HepG2 (cell line): Measurements from ENCODE around the gene ORC4. TPM values are rescaled to one million over a fixed set of nuclear protein-coding genes. Genes with fewer than 3 reads are reported as not detected.
A peak's percentile ranks its signal among the peaks of the same experiment; 100 is the strongest.

Experiments
- ATAC-seq: fragments of 200-7000 bp; cut with Tn5 transposase; 3 replicates; pipeline ENCODE4 v1.9.1; 2020; ENCODE audit warnings: mild to moderate bottlenecking, moderate library complexity
- BruUV-seq: library from RNA; stranded (reverse); fragments of 400-500 nt; replicated peaks from 2 replicates; lab custom pipeline; 2021; lab: Mats Ljungman, UMichigan
- CTCF ChIA-PET: fragments of 300-600 bp; formaldehyde crosslinking; extraction: SDS; loops from one replicate; lab custom pipeline; 2021; ENCODE audit warnings: low total read pairs, inconsistent platforms, low intra/inter-chr PET ratio; lab: Yijun Ruan, JAX
- POLR2A ChIA-PET: fragments of 350-600 bp; sonication (Branson Sonifier 250); formaldehyde crosslinking; loops from one replicate; lab custom pipeline; 2020; ENCODE audit warnings: antibody characterized with exemption, inconsistent platforms; lab: Yijun Ruan, JAX
- DNase-seq: peaks from one replicate; pipeline ENCODE4 v3.0.0-alpha.2; 2015; ENCODE audit warnings: low spot score
- FAIRE-seq: peaks from 3 replicates; lab custom pipeline; 2011; peaks lifted over from hg19 to GRCh38; lab: Jason Lieb, UNC
- H2AFZ ChIP-seq: one replicate; pipeline ENCODE4 v1.6.1; 2011; ENCODE audit warnings: low read length, inconsistent platforms
- H3K27ac ChIP-seq: fragments of 300-600 bp; 3 replicates; pipeline ENCODE4 v1.8.0; 2011; ENCODE audit warnings: mixed run types, mild to moderate bottlenecking, mixed read lengths, low read length, inconsistent platforms; ENCODE audit not compliant: insufficient read depth; ENCODE audit errors: extremely low read length
- H3K27me3 ChIP-seq, 2 experiments: fragments of 200-600 bp in 1 of 2; 2 replicates in 1 of 2; 3 replicates in 1 of 2; pipeline versions ENCODE4 v1.6.0 to v1.8.0; 2011; ENCODE audit warnings: low read length in 2 of 2, mild to moderate bottlenecking in 2 of 2, moderate library complexity in 2 of 2, inconsistent platforms in 1 of 2; ENCODE audit not compliant: insufficient read depth in 2 of 2, control insufficient read depth in 1 of 2
- H3K36me3 ChIP-seq, 2 experiments: fragments of 200-600 bp in 1 of 2; replicated peaks in 1 of 2; 2 replicates in 1 of 2; 3 replicates in 1 of 2; pipeline versions ENCODE4 v1.5.1 to v1.8.0; 2011; ENCODE audit warnings: low read length in 2 of 2, inconsistent platforms in 1 of 2; ENCODE audit not compliant: insufficient read depth in 2 of 2, control insufficient read depth in 1 of 2
- H3K4me1 ChIP-seq: 2 replicates; pipeline ENCODE4 v1.5.1; 2012; ENCODE audit warnings: low read length, inconsistent platforms; ENCODE audit not compliant: insufficient read depth
- H3K4me2 ChIP-seq: 2 replicates; pipeline ENCODE4 v1.6.0; 2011; ENCODE audit warnings: low read depth, low read length, inconsistent platforms
- H3K4me3 ChIP-seq, 3 experiments: fragments of 200-600 bp in 1 of 3; sonication (generic), shearing (Covaris generic) in 1 of 3; replicated peaks in 1 of 3; 2 replicates each; pipeline ENCODE4 v1.5.1; 2011 to 2016; ENCODE audit warnings: low read length in 3 of 3, inconsistent platforms in 2 of 3, low read depth in 2 of 3, mild to moderate bottlenecking in 2 of 3, control low read depth in 1 of 3, mixed read lengths in 1 of 3; ENCODE audit not compliant: insufficient read depth in 1 of 3
- H3K79me2 ChIP-seq: one replicate; pipeline ENCODE4 v1.6.1; 2011; ENCODE audit warnings: low read length, inconsistent platforms; ENCODE audit not compliant: insufficient read depth
- H3K9ac ChIP-seq: 2 replicates; pipeline ENCODE4 v1.6.0; 2011; ENCODE audit warnings: mild to moderate bottlenecking, low read depth, low read length, inconsistent platforms; ENCODE audit not compliant: insufficient read depth
- H3K9me3 ChIP-seq: 2 replicates; pipeline ENCODE4 v1.5.1; 2012; ENCODE audit warnings: mild to moderate bottlenecking, low read length
- H4K20me1 ChIP-seq: 2 replicates; pipeline ENCODE4 v1.6.0; 2011; ENCODE audit warnings: inconsistent platforms, mild to moderate bottlenecking, low read length, moderate library complexity; ENCODE audit not compliant: insufficient read depth
- ADNP ChIP-seq: sonication (generic); formaldehyde crosslinking; IDR thresholded peaks from 2 replicates; pipeline ENCODE4 v1.4.0; 2020; ENCODE audit warnings: missing genetic modification reagents
- CBX5 ChIP-seq: sonication (generic); formaldehyde crosslinking; IDR thresholded peaks from 2 replicates; pipeline ENCODE4 v1.4.0; 2020; ENCODE audit warnings: missing genetic modification reagents, borderline replicate concordance
- HDAC1 ChIP-seq: sonication (generic); formaldehyde crosslinking; IDR thresholded peaks from 2 replicates; pipeline ENCODE4 v1.5.1; 2020; ENCODE audit warnings: mild to moderate bottlenecking, missing genetic modification reagents
- HHEX ChIP-seq: IDR thresholded peaks from 2 replicates; pipeline ENCODE4 v1.6.1; 2016; ENCODE audit warnings: control low read depth
- ISL2 ChIP-seq: sonication (generic); formaldehyde crosslinking; IDR thresholded peaks from 2 replicates; pipeline ENCODE4 v1.5.0; 2020; ENCODE audit warnings: missing genetic modification reagents
- MIER3 ChIP-seq: IDR thresholded peaks from 2 replicates; pipeline ENCODE4 v1.6.1; 2016; ENCODE audit warnings: missing compliant biosample characterization, borderline replicate concordance
- NCOA5 ChIP-seq: sonication (generic); formaldehyde crosslinking; IDR thresholded peaks from 2 replicates; pipeline ENCODE4 v1.4.0; 2020; ENCODE audit warnings: missing genetic modification reagents
- RFX5 ChIP-seq: IDR thresholded peaks from 2 replicates; pipeline ENCODE4 v1.6.1; 2011; ENCODE audit warnings: low read depth, low read length, improper control_type of control experiment
- SRY ChIP-seq: sonication (generic); formaldehyde crosslinking; IDR thresholded peaks from 2 replicates; pipeline ENCODE4 v1.8.0; 2022; ENCODE audit warnings: mild to moderate bottlenecking, missing genetic modification reagents
- TAF15 ChIP-seq: fragments of 200-400 bp; formaldehyde crosslinking; IDR thresholded peaks from one replicate; pipeline ENCODE4 v1.6.1; 2018; ENCODE audit warnings: mild to moderate bottlenecking, low read depth, low read length; ENCODE audit not compliant: poor library complexity, severe bottlenecking
- ZFAT ChIP-seq: sonication (generic); formaldehyde crosslinking; conservative IDR thresholded peaks from 2 replicates; pipeline ENCODE4 v1.8.1; 2023; ENCODE audit warnings: missing genetic modification reagents, inconsistent platforms
- ZNF207 ChIP-seq: fragments of 450-650 bp; IDR thresholded peaks from 2 replicates; pipeline ENCODE4 v1.6.1; 2016; ENCODE audit warnings: antibody characterized with exemption, borderline replicate concordance
- ZNF7 ChIP-seq: IDR thresholded peaks from 2 replicates; pipeline ENCODE4 v1.6.1; 2016; ENCODE audit warnings: missing biosample characterization, missing genetic modification reagents
- ZNF737 ChIP-seq: sonication (generic); formaldehyde crosslinking; IDR thresholded peaks from 2 replicates; pipeline ENCODE4 v1.5.0; 2020; ENCODE audit warnings: missing genetic modification reagents, mild to moderate bottlenecking, borderline replicate concordance
- WGBS: methylation state at CpG from one replicate; pipeline ENCODE4 v1.1.6; 2017; ENCODE audit warnings: low lambda C conversion rate; 5-methylcytosine and 5-hydroxymethylcytosine counted together
- in situ Hi-C: cut with HindIII; loops from 2 replicates; pipeline ENCODE4 v1.10.0; 2017; ENCODE audit warnings: low pct_unique_long_range_greater_than_20kb; ENCODE audit not compliant: extremely low pct_ligation_motif_present
- intact Hi-C: fragments of 100-400 bp; cut with micrococcal nuclease; formaldehyde crosslinking; loops from one replicate; pipeline ENCODE4 v1.10.0; 2022; ENCODE audit not compliant: unreplicated experiment
- polyA plus RNA-seq, 8 experiments: library from polyadenylated mRNA; depleted of rRNA in 3 of 8; stranded (reverse) in 7 of 8; unstranded in 1 of 8; fragments of >200 nt; fragmentation: Illumina TruSeq in 4 of 8; extraction: Trizol in 4 of 8; gene quantifications; 2 replicates each; pipeline versions ENCODE4 v1.2.1 to v1.2.3, GENCODE V29; 2011 to 2016; ENCODE audit warnings: low read depth in 4 of 8, missing spikeins in 1 of 8, mixed read lengths in 1 of 8; ENCODE audit not compliant: insufficient read depth in 1 of 8
- total RNA-seq, 5 experiments: library from RNA; depleted of rRNA; stranded (reverse); fragments of >200 nt; fragmentation: Illumina TruSeq; extraction: Trizol; gene quantifications; 2 replicates each; pipeline ENCODE4 v1.2.3, GENCODE V29; 2016; ENCODE audit warnings: low read depth in 1 of 5
- TF ChIP-seq, protein P1 (sequence below): sonication (generic); formaldehyde crosslinking; IDR thresholded peaks from 2 replicates; pipeline ENCODE4 v1.5.1; 2020; ENCODE audit warnings: mild to moderate bottlenecking, moderate library complexity, missing genetic modification reagents
- TF ChIP-seq, protein P2 (sequence below): sonication (generic); formaldehyde crosslinking; IDR thresholded peaks from 2 replicates; pipeline ENCODE4 v1.8.0; 2022; ENCODE audit warnings: mild to moderate bottlenecking, missing genetic modification reagents, borderline replicate concordance
- TF ChIP-seq, protein P3 (sequence below): IDR thresholded peaks from 2 replicates; pipeline ENCODE4 v1.6.1; 2016; ENCODE audit warnings: missing compliant biosample characterization, missing genetic modification reagents, borderline replicate concordance

Gene ORC4
- total and polyA plus RNA-seq, 2 of the 13 experiments (the other 11 are each of a cell fraction or from before 2014, with no cell fraction given) = 28.6 to 84.8 TPM

DNA sequence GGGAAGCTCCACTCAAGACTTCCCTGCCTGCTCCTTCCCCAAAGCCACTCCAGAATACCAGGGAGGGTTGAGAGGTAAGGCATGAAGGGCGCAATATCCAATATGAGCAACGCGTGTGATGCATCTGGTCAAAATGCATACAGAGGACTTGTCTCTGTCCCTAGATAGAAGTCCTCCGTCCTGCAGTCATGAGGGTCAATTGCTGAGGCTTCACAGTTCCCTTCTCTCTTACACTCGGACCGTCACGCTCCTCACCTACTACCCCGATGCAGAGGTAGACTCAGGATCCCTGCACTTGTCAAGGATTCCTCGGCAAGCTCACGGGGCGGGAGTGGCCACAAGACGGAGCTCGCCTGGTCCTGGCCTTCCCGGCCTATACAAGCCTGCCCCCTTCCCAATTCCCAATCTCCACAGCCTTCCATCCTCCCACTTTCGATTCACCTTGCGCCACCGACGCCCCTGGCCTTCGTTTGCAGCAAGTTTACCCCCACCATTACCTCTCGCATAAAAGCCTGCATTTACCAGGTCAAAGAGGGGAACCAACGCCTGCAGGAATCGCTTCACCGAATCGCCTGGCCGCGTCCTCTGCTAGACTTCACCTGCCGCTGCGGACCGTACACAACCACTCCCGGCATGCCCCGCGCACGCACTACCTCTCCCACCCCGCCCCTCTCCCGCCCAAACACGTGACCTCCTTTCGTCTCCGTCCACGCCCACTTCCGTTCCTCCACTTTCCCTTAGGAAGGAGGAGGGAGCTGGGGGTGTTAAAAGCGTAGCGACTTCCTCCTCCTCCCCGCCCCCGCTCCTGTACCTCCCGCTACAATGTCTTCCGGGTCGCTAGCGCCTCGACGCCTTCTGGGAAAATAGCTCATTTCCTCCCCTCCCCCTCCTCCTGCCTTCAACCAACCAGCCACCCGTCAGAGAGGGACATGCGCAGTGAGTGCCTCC is at the start of gene ORC4 (continued):
- TF ChIP-seq, protein P1, sequence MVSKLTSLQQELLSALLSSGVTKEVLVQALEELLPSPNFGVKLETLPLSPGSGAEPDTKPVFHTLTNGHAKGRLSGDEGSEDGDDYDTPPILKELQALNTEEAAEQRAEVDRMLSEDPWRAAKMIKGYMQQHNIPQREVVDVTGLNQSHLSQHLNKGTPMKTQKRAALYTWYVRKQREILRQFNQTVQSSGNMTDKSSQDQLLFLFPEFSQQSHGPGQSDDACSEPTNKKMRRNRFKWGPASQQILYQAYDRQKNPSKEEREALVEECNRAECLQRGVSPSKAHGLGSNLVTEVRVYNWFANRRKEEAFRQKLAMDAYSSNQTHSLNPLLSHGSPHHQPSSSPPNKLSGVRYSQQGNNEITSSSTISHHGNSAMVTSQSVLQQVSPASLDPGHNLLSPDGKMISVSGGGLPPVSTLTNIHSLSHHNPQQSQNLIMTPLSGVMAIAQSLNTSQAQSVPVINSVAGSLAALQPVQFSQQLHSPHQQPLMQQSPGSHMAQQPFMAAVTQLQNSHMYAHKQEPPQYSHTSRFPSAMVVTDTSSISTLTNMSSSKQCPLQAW (CRISPR knock-in tag) = peak; percentile 91
- peak; percentile 54; the same call in 1 of the 2 replicates for TF ChIP-seq CBX5 (CRISPR knock-in tag)

DNA sequence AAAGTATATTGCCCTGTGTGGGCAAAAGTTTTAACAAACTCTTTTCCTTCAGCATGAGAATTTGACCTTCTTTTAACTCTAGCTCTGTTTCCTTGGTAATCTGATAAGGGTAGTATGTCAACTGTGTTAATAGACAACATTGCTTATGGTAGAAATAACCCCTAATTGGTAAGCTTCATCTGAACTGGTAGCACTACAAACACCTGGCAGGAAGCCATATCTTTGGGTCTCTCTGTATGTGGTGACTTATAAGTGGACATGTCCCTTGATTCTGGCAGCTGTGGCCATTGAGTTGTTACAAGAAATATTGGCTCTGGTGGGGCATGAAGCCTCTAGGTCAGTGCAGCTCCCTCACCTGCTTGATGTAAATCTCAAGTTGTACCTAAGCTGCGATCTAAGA is 47.3 kb upstream of the ORC4 start:
- Histone ChIP-seq H3K79me2 (no peaks in the 10 kb centered on the region), H3K4me2 (no peak overlapping the region), H4K20me1 (no peaks in the 10 kb centered on the region), H2AFZ (no peak overlapping the region), H3K4me3 (no peak overlapping the region), H3K9me3 (no peaks in the 10 kb centered on the region), H3K27me3 (no peaks in the 10 kb centered on the region), H3K9ac (no peak overlapping the region), H3K27ac (no peak overlapping the region), H3K36me3 (no peaks in the 10 kb centered on the region), H3K4me1 (no peaks in the 10 kb centered on the region)
- POLR2A ChIA-PET = no interaction called here
- in situ Hi-C loops (no loop called here), intact Hi-C loops (no loop called here)
- ATAC-seq (no peak), DNase-seq (no peak), FAIRE-seq (no peak)
- TF ChIP-seq TAF15 (no peak), ZNF207 (no peak), RFX5 (no peak), ZFAT (CRISPR knock-in tag) (no peak), CBX5 (CRISPR knock-in tag) (no peak), ADNP (no peak), ZNF737 (CRISPR knock-in tag) (no peak), HDAC1 (no peak), ISL2 (no peak), ZNF7 (CRISPR knock-in tag) (no peak), HHEX (CRISPR knock-in tag) (no peak), SRY (CRISPR knock-in tag) (no peak), NCOA5 (no peak), MIER3 (CRISPR knock-in tag) (no peak)
- TF ChIP-seq, protein P2, sequence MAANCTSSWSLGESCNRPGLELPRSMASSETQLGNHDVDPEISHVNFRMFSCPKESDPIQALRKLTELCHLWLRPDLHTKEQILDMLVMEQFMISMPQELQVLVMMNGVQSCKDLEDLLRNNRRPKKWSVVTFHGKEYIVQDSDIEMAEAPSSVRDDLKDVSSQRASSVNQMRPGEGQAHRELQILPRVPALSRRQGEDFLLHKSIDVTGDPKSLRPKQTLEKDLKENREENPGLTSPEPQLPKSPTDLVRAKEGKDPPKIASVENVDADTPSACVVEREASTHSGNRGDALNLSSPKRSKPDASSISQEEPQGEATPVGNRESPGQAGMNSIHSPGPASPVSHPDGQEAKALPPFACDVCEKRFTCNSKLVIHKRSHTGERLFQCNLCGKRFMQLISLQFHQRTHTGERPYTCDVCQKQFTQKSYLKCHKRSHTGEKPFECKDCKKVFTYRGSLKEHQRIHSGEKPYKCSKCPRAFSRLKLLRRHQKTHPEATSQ (CRISPR knock-in tag) = no peak
- TF ChIP-seq, protein P3, sequence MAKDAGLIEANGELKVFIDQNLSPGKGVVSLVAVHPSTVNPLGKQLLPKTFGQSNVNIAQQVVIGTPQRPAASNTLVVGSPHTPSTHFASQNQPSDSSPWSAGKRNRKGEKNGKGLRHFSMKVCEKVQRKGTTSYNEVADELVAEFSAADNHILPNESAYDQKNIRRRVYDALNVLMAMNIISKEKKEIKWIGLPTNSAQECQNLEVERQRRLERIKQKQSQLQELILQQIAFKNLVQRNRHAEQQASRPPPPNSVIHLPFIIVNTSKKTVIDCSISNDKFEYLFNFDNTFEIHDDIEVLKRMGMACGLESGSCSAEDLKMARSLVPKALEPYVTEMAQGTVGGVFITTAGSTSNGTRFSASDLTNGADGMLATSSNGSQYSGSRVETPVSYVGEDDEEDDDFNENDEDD (CRISPR knock-in tag) = no peak
- no TSS peak for BruUV-seq
- 100% methylated on average over 1 of the region's 1 CpG for WGBS
- CTCF ChIA-PET = no interaction called here
